ENCODE results near the gene EPHB1.
"Not testable (repeated sequence)": the region's sequence is repeated elsewhere in the genome, so short reads cannot be mapped to it uniquely, and the experiment has no call there.

EPHB1 gene

DNA sequence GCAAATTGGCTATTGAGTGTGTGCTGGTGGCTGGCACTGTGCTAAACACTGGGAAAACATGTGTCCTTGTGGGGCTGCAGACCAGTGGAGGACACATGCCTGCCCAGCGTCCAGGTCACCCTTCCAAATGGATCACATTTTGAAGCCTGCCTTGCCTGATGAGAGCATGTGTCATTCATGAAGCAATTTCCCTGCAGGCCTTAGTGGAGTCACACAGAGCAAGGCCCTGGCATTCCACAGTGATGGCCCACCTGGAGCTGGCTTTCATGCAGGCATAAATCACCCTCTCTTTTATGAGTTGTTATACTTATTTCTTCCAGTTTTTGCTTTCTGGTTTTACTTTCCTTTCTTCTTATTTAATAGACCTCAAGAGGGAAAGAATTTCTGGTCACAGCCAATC lies 219.5 kb downstream of the EPHB1 start:
- no peak for DNase-seq

DNA sequence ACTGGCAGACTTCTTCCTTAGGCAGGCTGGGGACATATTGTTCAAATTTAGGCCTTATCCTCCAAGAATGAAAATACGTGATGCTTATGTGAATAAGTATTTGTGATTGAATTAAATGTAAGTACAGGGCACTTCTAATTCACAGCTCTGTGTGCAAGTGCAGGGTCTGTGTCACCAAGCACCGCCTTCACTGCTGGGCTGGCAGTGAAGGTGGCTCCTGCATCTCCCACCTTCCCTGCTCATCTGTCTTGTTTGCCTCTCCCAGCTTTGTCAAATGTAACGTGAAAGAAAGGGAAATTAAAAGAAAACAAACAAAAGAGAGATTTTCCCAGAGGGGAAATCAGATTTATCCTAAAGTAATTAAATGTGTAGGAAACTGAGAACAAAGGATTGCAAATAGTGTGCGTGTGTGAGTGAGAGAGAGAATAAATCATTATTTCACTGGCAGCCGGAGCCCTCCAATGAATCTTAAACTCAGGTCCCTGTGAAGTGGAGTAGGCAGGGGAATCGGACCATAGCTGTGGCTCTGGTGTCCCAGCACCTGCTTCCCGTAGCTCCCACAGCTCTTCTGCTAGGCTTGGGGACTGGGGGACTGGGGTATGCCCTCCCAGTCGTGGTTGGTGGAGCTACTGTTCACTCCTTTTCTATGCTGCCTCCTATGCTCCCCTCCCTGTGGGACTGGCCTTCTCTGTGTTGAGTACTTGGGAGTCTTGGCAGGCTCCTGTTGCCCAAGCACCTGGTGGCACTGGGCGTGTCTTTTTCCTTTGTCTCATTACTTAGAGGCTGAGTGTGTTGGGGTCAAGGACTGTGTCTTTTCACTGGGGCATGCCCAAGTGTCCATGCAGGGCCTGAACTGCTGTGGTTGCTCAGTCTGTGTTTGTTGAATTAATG lies 222.2 kb downstream of the EPHB1 start:
- DNase-seq = no peak

DNA sequence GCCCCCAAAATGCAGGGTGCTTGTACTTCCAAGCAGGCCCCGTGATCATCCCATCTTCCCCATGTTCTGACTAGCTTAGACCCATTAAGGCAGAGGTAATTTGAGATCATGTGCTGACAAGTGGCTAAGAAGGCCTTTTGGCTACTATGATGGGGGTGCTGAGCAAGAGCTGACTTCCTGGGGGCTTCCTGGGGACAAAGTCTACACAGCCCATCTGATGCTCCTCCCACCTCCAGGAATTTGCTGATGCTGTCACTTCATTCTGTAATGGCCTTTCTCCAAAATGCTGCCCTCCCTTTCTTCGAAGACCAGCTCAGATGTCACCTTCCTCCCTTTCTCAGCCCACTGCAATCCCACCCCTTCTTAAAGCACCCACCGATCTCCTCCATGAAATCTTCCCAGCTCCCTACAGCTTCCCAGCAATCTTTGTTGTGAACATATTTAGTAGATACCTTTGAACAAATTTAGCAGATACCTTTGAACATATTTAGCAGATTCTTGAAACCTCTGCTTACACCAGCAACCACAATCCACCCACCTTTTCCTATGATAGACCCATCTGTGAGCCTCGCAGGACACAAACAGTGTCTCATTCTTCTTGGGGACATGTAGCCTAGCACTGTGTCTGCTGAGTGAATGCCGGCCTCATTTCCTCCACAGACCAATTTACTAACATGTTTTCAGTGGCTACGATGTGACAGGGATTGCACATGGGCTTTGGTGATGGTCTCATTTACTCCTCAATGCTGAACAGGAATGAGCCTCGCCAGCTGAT lies 223.3 kb downstream of the EPHB1 start:
- no peak for DNase-seq

DNA sequence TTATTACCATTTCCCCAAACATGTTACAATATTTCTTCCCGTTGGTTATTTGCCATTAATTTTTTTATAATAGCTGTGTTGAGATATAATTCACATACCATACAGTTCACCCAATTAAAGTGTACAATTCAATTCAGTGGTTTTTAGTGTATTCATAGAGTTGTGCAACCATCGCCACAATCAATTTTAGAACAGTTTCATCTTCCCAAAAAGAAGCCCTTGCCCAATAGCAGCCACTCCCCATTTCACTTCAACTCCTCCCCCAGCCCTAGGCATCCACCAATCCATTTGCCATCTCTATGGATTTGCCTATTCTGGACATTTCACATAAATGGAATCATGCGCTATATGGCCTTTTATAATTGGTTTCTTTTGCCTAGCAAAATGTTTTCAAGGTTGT lies 225.1 kb downstream of the EPHB1 start:
- DNase-seq = no peak

DNA sequence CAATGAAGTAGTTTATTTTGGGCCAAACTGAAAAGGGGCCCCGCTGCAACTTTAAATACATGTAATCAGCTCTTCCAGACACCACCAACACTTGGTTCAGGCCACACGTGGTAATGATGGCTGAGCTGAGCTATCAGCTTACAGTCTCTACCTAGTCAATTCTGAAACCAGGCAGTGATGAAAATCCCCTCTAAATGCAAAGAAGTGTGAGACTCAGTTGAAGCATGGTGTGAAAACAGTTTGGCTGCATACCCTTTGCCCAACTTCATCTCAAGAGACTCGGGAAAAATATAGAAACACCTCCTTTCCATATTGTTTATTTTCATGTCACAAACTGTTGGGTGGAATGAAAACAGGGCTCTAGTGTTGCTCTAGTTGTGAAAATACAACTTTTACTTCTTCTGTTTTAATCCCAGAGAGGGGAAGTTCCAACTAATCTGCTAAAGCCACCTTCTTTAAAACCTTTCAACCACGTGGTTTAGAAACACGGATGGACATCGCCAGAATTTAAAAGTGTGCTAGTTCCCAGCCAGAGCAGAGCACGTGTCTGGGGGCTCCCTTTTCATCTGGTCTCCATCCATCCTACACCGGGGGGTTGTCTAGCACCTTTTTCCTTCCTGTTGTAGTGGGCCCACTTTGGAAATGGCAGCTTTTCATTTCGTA lies 229.1 kb downstream of the EPHB1 start:
- no peak for DNase-seq

DNA sequence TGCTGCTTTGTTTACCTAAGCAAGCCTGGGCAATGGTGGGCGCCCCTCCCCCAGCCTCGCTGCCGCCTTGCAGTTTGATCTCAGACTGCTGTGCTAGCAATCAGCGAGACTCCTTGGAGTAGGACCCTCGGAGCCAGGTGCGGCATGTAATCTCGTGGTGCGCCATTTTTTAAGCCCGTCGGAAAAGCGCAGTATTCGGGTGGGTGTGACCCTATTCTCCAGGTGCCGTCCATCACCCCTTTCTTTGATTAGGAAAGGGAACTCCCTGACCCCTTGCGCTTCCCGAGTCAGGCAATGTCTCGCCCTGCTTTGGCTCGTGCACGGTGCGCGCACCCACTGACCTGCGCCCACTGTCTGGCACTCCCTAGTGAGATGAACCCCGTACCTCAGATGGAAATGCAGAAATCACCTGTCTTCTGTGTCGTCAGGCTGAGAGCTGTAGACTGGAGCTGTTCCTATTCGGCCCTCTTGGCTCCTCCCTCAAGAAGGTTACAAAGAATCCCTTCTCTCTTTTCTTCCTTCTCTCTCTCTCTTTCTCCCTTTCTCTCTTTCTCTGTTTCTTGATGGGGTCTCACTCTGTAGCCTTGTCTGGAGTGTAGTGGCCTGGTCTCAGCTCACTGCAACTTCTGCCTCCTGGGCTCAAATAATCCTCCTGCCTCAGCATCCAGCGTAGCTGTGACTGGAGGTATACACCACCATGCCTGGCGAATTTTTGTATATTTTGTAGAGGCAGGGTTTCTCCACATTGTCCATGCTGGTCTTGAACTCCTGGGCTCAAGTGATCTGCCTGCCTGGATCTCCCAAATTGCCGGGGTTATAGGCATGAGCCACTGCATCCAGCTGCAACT lies 235.9 kb downstream of the EPHB1 start:
- DNase-seq = not testable (repeated sequence)

DNA sequence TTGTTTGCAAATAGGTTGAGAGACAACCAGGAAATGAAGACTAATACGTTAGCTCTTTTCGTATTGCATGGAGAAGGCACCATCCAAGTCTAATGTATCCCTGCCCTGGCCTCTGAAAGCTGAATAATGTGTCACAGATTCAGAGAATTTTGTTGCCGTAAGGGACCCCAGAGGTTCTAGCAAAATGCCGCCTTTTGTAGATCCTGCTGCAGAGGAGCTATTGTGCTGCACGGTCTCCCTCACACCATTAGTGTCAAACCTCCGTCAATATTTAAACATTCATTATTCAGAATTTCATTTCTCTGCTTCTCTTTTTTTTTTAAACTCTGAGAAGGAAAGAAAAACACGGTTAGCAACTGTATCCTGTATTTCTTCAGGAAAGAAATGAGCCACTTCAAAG lies 238.7 kb downstream of the EPHB1 start:
- DNase-seq = no peak

DNA sequence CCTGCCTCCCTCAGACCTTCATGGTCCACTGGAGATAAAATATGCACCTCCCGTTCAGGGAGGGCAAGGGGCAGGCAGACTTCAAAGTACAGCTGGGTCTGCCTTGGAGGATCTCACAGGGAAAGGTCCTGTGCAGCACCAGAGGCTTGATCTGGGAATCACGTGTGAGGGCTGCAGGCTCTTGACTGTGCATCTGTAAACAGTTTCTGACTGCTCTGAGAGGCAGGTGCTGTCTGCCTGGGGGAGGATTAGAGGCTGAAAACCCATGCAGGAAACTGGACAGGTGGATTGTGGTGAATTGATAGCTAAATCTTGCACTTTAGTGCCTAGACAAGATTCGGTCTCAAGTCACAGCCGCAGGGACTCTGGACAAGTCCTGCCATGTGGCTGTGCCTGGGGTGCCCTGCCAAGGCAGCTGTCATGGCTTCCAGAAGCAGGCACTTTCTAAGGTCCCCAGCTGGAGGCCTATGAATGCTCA lies 239.3 kb downstream of the EPHB1 start:
- no peak for DNase-seq

DNA sequence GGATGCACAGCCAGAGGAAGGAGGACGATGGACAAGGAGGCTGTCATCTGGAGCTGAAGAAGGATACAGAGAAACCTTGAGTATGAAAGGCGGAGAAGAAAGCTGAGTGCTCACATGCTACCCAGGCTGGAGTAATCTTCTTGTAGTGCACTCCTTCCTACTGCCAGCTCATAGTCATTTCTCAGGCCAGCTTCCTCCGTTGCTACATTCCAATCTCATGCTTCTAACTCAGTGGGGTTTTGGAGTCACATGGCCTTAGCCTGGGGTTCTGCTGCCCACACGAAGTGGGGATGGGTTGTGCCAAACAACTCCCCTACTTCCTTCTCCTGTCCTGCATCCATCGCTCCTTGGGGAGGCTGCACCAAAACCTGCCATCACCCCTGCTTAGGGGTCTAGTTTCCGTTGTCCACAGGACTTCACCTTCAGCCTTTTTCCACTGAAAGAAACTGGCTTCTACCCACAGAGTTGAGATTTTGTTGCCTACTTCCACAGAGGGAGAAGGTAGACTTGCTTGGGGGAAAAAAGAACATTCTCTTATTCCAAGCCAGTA lies 239.9 kb downstream of the EPHB1 start:
- DNase-seq = no peak

DNA sequence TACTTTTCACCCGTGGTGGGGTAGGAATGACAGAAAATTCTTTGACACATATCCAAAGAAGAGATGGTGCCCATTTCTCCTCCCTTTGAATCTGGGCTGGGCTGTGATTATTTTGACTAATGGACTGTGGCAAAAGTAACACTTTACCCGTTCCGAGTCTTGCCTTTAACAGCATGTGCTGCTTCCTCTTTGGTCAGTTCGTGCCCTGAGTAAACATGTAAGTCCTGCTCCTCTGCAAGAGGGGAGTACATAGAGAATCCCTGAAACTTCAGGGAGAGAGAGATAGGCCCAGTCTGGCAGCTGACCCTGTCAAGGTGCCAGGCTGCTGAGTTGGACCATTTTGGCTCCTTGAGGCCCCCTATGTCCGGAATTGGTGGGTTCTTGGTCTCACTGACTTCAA lies 243.1 kb downstream of the EPHB1 start:
- no peak for DNase-seq

DNA sequence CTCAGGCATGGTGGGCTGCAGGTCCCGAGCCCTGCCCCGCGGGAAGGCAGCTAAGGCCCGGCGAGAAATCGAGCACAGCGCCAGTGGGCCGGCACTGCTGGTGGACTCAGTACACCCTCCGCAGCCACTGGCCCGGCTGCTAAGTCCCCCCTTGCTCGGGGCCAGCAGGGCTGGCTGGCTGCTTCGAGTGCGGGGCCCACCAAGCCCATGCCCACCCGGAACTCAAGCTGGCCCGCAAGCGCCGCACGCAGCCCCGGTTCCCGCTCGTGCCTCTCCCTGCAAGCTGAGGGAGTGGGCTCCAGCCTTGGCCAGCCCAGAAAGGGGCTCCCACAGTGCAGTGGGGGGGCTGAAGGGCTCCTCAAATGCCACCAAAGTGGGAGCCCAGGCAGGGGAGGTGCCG lies 244.5 kb downstream of the EPHB1 start:
- not testable (repeated sequence) for DNase-seq

DNA sequence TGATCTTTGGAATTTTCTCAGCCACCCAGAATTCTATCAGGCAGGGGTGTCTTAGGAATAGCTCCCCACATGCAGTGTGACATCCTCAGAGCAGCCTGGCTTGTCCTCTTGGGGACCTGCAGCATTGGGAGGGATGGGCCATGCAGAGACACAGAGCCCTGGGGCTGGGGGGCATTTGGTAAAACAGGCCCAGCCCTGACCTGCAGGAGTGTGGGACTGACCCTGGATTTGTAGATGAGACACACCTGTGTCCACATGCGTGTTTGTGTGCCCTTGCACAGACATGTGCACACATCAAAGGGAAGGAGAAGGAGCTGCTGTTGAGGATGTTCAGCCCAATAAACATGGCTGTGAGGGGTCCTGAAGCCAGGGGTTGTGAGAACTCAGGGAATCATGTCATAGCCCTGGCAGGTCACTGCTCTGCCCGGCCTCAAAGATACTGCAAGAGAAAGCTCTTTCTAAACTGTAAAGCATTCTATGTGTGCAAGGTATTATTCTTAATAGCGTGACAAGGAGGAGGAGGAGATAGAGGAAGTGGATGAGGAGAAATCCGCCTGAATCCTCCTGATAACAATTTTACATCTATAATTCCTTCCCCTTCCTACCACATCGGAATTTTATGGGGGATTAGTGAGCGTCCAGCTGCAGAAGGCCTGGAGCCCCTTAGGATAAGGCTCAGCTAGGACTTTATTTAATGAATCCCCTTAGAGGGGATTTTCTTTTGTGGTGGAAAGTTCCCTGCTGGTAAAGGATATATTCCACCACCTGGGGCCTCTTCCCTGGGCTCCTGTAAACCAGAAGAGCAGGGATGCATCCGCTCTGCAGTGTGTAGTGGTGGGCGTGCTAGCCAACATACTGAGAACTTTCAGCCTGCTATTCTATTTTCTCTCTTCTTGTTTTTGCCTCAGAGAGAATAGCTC lies 245.5 kb downstream of the EPHB1 start:
- DNase-seq = no peak

DNA sequence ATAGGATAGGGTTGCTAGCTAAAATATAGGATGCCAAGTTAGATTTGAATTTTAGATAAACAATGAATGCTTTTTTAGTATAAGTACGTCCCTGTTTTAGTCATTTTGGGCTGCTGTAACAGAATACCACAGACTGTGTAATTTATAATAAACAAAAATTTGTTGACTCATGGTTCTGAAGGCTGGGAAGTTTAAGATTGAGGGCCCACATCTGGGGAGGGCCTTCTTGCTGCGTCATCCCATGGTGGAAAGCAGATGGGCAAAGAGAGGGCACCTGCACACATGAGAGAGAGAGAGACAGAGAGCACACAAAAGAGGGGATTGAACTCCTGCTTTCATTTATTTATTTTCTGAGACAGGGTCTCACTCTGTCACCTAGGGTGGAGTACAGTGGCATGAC lies 246.5 kb downstream of the EPHB1 start:
- DNase-seq = no peak

DNA sequence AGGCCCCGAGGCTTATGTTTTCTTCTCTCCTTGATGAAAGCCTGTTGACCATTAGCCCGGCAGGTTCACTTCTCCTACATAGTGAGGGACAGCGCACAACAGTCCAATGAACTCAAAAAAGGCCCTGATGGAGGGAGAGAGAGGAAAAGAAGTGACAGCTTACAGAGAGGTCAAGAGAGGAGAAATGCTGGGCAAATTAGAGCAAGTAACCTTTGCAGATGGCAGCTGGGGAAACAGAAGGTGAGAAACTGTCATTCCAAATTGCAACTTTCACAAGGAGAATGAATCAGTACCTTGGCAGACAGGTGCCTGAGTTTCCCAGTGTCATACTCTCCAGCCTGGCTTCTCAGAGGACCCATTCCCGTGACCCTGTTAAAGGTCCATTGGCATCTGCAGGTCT lies 252.0 kb downstream of the EPHB1 start:
- DNase-seq = no peak

DNA sequence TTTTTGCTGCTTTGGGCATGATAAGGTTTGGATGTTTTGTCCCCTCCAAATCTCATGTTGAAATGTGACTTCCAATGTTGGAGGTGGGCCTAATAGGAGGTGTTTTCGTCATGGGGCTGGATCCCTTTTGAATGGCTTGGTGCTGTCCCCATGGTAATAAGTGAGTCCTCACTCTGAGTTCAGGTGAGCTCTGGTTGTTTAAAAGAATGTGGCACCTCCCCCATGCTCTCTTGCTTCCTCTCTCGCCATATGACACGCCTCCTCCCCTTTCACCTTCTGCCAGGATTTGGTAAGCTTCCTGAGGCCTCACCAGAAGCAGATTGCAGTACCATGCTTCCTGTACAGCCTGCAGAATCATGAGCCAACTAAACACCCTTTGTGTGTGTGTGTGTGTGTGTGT lies 255.5 kb downstream of the EPHB1 start:
- no peak for DNase-seq

DNA sequence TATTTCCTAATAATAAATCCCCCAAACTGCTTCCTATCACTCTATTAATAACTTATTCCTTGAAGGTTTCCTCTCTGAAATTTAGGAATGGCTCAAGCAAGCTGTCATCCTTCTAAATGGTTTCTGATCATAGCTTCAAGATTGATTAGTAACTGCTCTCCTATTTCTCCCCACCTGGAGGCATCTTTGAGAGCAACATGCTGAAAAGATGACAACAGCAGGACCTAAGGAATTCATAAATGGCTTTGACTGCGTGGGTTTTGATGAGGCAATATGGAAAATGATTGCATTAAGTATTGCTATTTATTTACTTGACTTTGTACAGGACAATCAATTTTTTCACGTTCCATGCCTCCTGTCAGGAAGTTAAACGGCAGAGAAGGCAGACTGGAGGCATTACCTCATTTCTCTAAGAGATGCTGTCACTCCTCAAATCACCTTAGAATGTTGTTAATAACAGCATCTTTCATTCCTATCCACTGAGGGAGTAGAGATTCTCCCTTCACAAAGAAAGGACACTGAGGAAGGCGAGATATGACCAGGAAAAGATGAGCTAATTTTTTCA lies 256.4 kb downstream of the EPHB1 start:
- DNase-seq = no peak

DNA sequence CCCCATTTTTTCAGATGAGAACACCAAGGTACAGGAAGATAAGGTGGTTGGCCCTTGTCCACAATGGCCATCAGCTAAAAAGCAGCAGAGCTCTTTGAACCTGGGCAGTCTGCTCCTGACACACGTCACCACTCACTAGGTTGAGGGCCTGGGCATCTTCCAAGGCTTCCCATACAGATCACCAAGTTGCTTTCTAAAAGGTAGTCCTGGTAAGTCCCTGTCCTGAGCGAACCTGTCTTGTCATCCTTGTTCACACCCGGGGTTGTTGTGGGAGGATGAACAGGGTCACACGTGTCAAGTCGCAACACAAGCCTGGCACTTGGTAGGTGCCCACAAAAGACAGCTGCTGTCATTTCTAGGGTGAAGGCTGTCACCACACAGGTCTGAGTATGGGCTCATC lies 260.4 kb downstream of the EPHB1 start:
- DNase-seq = no peak

DNA sequence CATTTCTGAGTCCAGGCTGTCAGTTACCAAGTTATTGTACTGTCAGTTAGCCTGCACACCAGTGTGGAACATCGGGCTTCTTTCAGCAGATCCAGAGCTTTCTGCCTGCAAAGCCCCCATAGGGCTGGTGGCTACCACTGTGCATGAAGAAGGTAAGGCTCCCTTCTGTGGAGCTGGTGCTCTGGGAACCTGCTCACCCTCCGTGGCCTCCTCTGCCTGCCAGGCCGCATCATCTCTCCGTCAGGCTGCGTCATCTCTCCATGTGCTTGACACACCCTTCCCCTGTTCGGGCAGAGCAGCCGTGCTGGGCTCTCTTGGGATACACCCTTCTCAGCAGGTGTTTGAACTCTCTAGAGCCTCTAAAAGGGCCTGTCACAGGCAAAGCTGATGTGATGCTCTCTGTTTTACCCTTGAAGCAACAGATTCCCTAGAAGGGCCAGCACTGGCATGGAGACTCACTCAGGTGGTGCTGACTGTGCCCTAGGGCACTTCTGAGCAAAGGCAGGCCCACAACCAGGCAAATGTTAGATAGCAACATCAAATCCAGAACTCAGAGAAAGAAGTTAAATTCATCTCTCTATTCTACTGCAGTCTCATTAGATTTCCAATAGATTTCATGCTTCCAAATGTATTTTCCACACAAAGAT lies 261.1 kb downstream of the EPHB1 start:
- no peak for DNase-seq

DNA sequence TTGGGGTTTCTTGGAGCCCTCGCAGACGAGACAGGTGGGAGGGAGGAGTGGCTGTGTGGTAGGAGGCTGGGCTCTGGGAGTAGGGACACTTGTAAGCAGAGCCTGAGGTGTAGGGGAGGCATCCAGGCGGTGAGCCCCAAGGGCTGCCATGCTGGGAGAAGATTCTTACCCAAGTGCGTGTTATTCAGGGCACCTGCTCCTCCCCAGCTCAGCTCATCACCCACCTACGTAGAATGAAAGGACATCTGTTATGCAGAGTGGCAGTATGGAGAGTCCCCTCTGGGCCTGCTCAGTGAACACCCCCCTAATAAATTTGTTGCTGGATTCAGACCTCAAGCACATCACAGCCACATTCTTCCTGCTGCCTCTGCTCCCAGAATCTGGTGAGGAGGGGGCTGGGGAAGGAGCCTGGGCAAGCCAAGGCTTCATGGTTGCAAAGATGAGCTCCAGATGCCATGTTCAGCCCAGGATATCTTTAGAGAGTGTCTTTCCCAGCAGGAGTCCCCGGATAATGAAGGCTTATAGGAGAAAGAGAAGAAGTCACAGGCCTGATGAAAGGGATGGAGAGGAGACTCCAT lies 261.8 kb downstream of the EPHB1 start:
- DNase-seq = no peak

DNA sequence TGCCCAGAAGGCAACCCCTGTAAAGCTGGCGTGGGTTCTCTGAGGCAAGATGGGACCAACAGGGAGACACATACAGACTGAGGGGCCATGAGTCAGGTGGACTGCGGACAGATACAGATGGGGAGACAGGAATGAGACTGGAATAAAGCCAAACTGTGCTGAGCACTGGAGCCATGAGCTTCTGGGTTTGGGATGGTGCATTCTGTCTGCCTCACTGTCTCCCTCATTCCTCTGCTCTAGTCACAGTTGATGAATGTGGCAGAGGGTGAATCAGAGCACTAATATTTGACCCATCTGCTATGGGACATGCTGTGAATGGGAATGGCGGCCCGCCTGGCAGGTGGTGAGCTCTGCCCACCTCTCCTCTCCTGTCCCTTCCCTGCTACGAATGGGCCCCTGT lies 262.9 kb downstream of the EPHB1 start:
- no peak for DNase-seq

Data from activated effector memory CD4-positive, alpha-beta T cell treated with Interleukin-2 at 50 U/mL for 16 hours (primary cell).